ENCODE measurements around the gene BCOR. TPM values are rescaled to one million over a fixed set of nuclear protein-coding genes. Genes with fewer than 3 reads are reported as not detected.

Gene BCOR
- total and polyA plus RNA-seq, 9 of the 15 experiments (the other 6 are each of a cell fraction or from before 2014, with no cell fraction given) = 27.5 to 113 (median 37.6) TPM

DNA sequence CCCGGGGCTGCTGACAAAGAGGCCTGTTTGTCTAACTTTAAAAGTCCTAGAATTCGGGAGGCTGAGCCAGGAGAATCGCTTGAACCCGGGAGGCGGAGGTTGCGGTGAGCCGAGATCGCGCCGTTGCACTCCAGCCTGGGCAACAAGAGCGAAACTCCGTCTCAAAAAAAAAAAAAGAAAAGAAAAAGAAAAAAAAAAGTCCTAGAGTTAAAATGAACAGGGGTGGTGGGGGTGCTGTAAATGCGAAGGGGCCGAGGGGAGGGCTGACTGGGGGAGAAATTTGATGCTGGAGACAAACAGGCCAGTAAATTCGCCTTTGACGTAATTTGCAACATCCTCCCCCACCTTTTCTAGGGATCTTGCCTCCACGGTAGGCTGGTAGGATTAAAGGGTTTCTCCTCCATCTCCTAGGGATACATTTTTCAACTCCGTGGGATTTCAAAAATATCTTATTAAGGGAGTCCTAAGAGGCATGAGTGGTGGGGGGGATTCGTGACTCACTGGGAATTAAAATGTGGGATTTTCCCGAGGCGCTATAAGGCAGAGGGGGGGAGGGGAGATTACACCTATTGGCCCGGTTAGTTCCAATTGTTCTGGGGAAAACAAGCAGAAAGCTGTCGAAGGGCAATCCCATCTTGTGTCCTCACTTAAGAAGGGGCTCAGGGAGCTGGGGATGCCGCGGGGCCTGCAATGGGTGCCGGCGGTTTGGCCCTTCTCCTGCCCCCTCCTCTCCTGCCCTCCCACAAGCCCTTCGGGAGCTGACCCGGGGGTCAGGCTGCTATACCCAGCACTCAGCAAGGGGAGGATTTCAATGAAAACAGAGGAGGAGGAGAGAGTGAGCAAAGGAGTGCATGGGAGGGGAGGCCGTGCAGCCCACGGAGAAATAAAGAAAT is 3.0 kb upstream of the BCOR start (continued):
- TF ChIP-seq ZBTB40 (IDR thresholded peaks at IDR 0.05) = no peak
- TF ChIP-seq ZBTB40 (CRISPR knock-in tag; IDR thresholded peaks at IDR 0.05) = no peak
- TF ChIP-seq, protein P1, sequence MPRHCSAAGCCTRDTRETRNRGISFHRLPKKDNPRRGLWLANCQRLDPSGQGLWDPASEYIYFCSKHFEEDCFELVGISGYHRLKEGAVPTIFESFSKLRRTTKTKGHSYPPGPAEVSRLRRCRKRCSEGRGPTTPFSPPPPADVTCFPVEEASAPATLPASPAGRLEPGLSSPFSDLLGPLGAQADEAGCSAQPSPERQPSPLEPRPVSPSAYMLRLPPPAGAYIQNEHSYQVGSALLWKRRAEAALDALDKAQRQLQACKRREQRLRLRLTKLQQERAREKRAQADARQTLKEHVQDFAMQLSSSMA (CRISPR knock-in tag; IDR thresholded peaks at IDR 0.05) = no peak
- no peak for TF ChIP-seq HEY1 (CRISPR knock-in tag; IDR thresholded peaks at IDR 0.05; ENCODE audit: borderline replicate concordance)
- TF ChIP-seq KDM1A (IDR thresholded peaks at IDR 0.05) = no peak
- no peak for TF ChIP-seq HBP1 (CRISPR knock-in tag; IDR thresholded peaks at IDR 0.05)
- TF ChIP-seq, protein P2, sequence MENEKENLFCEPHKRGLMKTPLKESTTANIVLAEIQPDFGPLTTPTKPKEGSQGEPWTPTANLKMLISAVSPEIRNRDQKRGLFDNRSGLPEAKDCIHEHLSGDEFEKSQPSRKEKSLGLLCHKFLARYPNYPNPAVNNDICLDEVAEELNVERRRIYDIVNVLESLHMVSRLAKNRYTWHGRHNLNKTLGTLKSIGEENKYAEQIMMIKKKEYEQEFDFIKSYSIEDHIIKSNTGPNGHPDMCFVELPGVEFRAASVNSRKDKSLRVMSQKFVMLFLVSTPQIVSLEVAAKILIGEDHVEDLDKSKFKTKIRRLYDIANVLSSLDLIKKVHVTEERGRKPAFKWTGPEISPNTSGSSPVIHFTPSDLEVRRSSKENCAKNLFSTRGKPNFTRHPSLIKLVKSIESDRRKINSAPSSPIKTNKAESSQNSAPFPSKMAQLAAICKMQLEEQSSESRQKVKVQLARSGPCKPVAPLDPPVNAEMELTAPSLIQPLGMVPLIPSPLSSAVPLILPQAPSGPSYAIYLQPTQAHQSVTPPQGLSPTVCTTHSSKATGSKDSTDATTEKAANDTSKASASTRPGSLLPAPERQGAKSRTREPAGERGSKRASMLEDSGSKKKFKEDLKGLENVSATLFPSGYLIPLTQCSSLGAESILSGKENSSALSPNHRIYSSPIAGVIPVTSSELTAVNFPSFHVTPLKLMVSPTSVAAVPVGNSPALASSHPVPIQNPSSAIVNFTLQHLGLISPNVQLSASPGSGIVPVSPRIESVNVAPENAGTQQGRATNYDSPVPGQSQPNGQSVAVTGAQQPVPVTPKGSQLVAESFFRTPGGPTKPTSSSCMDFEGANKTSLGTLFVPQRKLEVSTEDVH (IDR thresholded peaks at IDR 0.05; ENCODE audit: low read depth, partially characterized antibody) = no peak
- TF ChIP-seq, protein P3, sequence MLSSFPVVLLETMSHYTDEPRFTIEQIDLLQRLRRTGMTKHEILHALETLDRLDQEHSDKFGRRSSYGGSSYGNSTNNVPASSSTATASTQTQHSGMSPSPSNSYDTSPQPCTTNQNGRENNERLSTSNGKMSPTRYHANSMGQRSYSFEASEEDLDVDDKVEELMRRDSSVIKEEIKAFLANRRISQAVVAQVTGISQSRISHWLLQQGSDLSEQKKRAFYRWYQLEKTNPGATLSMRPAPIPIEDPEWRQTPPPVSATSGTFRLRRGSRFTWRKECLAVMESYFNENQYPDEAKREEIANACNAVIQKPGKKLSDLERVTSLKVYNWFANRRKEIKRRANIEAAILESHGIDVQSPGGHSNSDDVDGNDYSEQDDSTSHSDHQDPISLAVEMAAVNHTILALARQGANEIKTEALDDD (IDR thresholded peaks at IDR 0.05) = no peak
- no peak for TF ChIP-seq ERF (CRISPR knock-in tag; IDR thresholded peaks at IDR 0.05)
- no peak for TF ChIP-seq MAZ (CRISPR knock-in tag; conservative IDR thresholded peaks at IDR 0.05 in 1 of 2, IDR thresholded peaks at IDR 0.05 in 1 of 2)
- TF ChIP-seq NFIC (IDR thresholded peaks at IDR 0.05) = peak; percentile 1; the same call in 1 of the 2 replicates
